Breast epithelium (tissue), 4 donors: ENCODE data around the gene COMT. TPM values are rescaled to one million over a fixed set of nuclear protein-coding genes. Genes with fewer than 3 reads are reported as not detected.

Experiments
- DNase-seq, 2 donors: peaks; one replicate each; pipeline ENCODE4 v3.0.0-alpha.2; 2019; ENCODE audit warnings: low spot score in 2 of 2
- H3K27ac ChIP-seq, 2 donors: fragments of 200-600 bp; sonication (generic) in 1 of 2; one replicate each; pipeline ENCODE4 v1.5.1; 2016 to 2019; ENCODE audit warnings: mild to moderate bottlenecking in 1 of 2
- H3K27me3 ChIP-seq, 2 donors: fragments of 200-600 bp; sonication (generic) in 1 of 2; one replicate each; pipeline versions ENCODE4 v1.5.1 to v1.6.0; 2017 to 2019; ENCODE audit warnings: control low read depth in 1 of 2, mild to moderate bottlenecking in 1 of 2
- H3K36me3 ChIP-seq: fragments of 200-600 bp; one replicate; pipeline ENCODE4 v1.5.1; 2019
- H3K4me1 ChIP-seq, 2 donors: fragments of 200-600 bp; sonication (generic); one replicate each; pipeline ENCODE4 v1.5.1; 2016 to 2019; ENCODE audit warnings: control low read depth in 1 of 2
- H3K4me3 ChIP-seq, 3 donors: fragments of 200-600 bp; sonication (generic); 1 replicate in 2 of 3; 2 replicates in 1 of 3; pipeline ENCODE4 v1.5.1; 2016 to 2019; ENCODE audit warnings: mild to moderate bottlenecking in 3 of 3, moderate library complexity in 2 of 3
- H3K9me3 ChIP-seq, 2 donors: fragments of 200-600 bp; sonication (generic) in 1 of 2; one replicate each; pipeline ENCODE4 v1.5.1; 2016 to 2019; ENCODE audit warnings: control low read depth in 1 of 2
- CTCF ChIP-seq, 3 donors: fragments of 450-650 bp; IDR thresholded peaks; one replicate each; pipeline ENCODE4 v1.5.1; 2016 to 2017; ENCODE audit warnings: antibody characterized with exemption in 3 of 3, mild to moderate bottlenecking in 3 of 3, moderate library complexity in 3 of 3
- POLR2A ChIP-seq: fragments of 450-650 bp; IDR thresholded peaks from one replicate; pipeline ENCODE4 v1.6.1; 2016; ENCODE audit warnings: antibody characterized with exemption, mild to moderate bottlenecking, moderate library complexity
- POLR2AphosphoS5 ChIP-seq, 3 donors: sonication (generic); formaldehyde crosslinking; IDR thresholded peaks; one replicate each; pipeline ENCODE4 v1.6.1; 2017; ENCODE audit warnings: antibody characterized with exemption in 3 of 3
- intact Hi-C: fragments of 100-400 bp; cut with DNase I; formaldehyde crosslinking; loops from one replicate; pipeline ENCODE4 v1.15.1; 2023; ENCODE audit warnings: low total_unique reads
- total RNA-seq, 3 donors: library from RNA; depleted of rRNA; stranded (reverse); fragments of >200 nt; gene quantifications; one replicate each; pipeline ENCODE4 v1.1.0, GENCODE V29; 2016

Gene COMT
- total RNA-seq, 3 donors from 2014 or later = 136 to 198 (median 196) TPM

GRCh38 chr22:19986410-19987341, 45.1 kb downstream of the COMT start:
- Histone ChIP-seq H3K4me3 (peak overlapping the region; percentile 76 to 88 (median 86)), H3K27me3 (no peaks in the 10 kb centered on the region), H3K36me3 (no peaks in the 10 kb centered on the region), H3K9me3 (no peaks in the 10 kb centered on the region), H3K27ac (peak overlapping the region; percentile 80 to 90), H3K4me1 (peaks cover 8 to 21% of the 10 kb centered on the region in 2 donors)
- peak; percentile 25 to 40 (median 36) for TF ChIP-seq POLR2AphosphoS5 (IDR thresholded peaks at IDR 0.05)
- TF ChIP-seq POLR2A = no peak
- intact Hi-C loops = no loop called here
- DNase-seq = peak; percentile 66 to 81

- Histone ChIP-seq H3K36me3 (no peaks in the 10 kb centered on the region), H3K27ac (peak overlapping the region; percentile 80 to 90), H3K4me1 (peaks cover 8 to 20% of the 10 kb centered on the region in 2 donors), H3K9me3 (no peaks in the 10 kb centered on the region), H3K27me3 (no peaks in the 10 kb centered on the region), H3K4me3 (peak overlapping the region; percentile 1 to 88 (median 76))
- no peak for DNase-seq
- TF ChIP-seq POLR2AphosphoS5 (IDR thresholded peaks at IDR 0.05) (no peak), POLR2A (no peak), CTCF (IDR thresholded peaks at IDR 0.05) (no peak)
- intact Hi-C loops = no loop called here
These were observed 46.1 kb downstream of the COMT start for GRCh38 chr22:19987394-19988306.

- H3K4me1 ChIP-seq = peaks cover 8 to 12% of the 10 kb centered on the region in 2 donors
- TF ChIP-seq CTCF (IDR thresholded peaks at IDR 0.05) = no peak
- TF ChIP-seq POLR2AphosphoS5 (IDR thresholded peaks at IDR 0.05) = no peak
- no peak for TF ChIP-seq POLR2A
- no peak overlapping the region for H3K4me3 ChIP-seq
- intact Hi-C loops = no loop called here
- H3K27ac ChIP-seq = peak overlapping the region in 1 of 2 donors; percentile 48
- H3K36me3 ChIP-seq = no peaks in the 10 kb centered on the region
- no peak for DNase-seq
- no peaks in the 10 kb centered on the region for H3K9me3 ChIP-seq
- no peaks in the 10 kb centered on the region for H3K27me3 ChIP-seq
These were observed 46.8 kb downstream of the COMT start for GRCh38 chr22:19988331-19988808.

- Histone ChIP-seq H3K9me3 (no peaks in the 10 kb centered on the region), H3K36me3 (no peaks in the 10 kb centered on the region), H3K27ac (peak overlapping the region in 1 of 2 donors; percentile 48), H3K27me3 (no peaks in the 10 kb centered on the region), H3K4me3 (no peak overlapping the region), H3K4me1 (peaks cover 7 to 8% of the 10 kb centered on the region in 2 donors)
- DNase-seq = no peak
- TF ChIP-seq POLR2AphosphoS5 (IDR thresholded peaks at IDR 0.05) = no peak
- no peak for TF ChIP-seq CTCF (IDR thresholded peaks at IDR 0.05)
- TF ChIP-seq POLR2A = no peak
- intact Hi-C loops = no loop called here
These were observed 47.6 kb downstream of the COMT start for GRCh38 chr22:19988965-19989724.

GRCh38 chr22:19989725-19990067, 48.1 kb downstream of the COMT start:
- peak overlapping the region in 1 of 2 donors; percentile 48 for H3K27ac ChIP-seq
- intact Hi-C loops = no loop called here
- no peak for DNase-seq
- H3K4me3 ChIP-seq = no peak overlapping the region
- peaks cover 7 to 8% of the 10 kb centered on the region in 2 donors for H3K4me1 ChIP-seq
- H3K36me3 ChIP-seq = no peaks in the 10 kb centered on the region
- no peak for TF ChIP-seq CTCF (IDR thresholded peaks at IDR 0.05)
- no peak for TF ChIP-seq POLR2A
- no peak for TF ChIP-seq POLR2AphosphoS5 (IDR thresholded peaks at IDR 0.05)
- no peaks in the 10 kb centered on the region for H3K9me3 ChIP-seq
- no peaks in the 10 kb centered on the region for H3K27me3 ChIP-seq
